Neural progenitor cell (in vitro differentiated cells): ENCODE data around the gene RHOF.

Source experiments
- CTCF ChIP-seq: fragments of 200-600 bp; sonication (generic); IDR thresholded peaks from 2 replicates; pipeline ENCODE4 v1.5.1; 2017; ENCODE audit warnings: antibody characterized with exemption, mild to moderate bottlenecking
- EZH2 ChIP-seq: fragments of 200-600 bp; sonication (generic); IDR thresholded peaks from 2 replicates; pipeline ENCODE4 v1.6.1; 2017; ENCODE audit warnings: antibody characterized with exemption, mild to moderate bottlenecking, moderate library complexity

- TF ChIP-seq CTCF (peak; percentile 99), EZH2 (no peak)
These were observed 18.2 kb upstream of the RHOF start for GRCh38 chr12:121811434-121812319.
